WTC11 (cell line): ENCODE data around the gene FGF5. TPM values are rescaled to one million over a fixed set of nuclear protein-coding genes. Genes with fewer than 3 reads are reported as not detected.

ENCODE experiments used
- ATAC-seq: fragments of 200-7000 bp; cut with Tn5 transposase; 2 replicates; pipeline ENCODE4 v1.10.0; 2021; ENCODE audit warnings: mild to moderate bottlenecking, moderate library complexity
- CTCF ChIA-PET: fragments of 300-600 bp; sonication (Branson Sonifier 250); formaldehyde crosslinking; loops from one replicate; lab custom pipeline; 2021; ENCODE audit warnings: antibody characterized with exemption; lab: Charles Lee
- POLR2A ChIA-PET: fragments of 350-600 bp; sonication (Branson Sonifier 250); formaldehyde crosslinking; loops from one replicate; lab custom pipeline; 2021; ENCODE audit warnings: antibody characterized with exemption; lab: Charles Lee
- DNase-seq: peaks from one replicate; pipeline ENCODE4 v3.0.0; 2021; ENCODE audit warnings: low spot score
- H3K27ac Mint-ChIP-seq: 2 replicates; pipeline ENCODE4 v1.8.0; 2021; ENCODE audit warnings: mixed read lengths
- H3K27me3 Mint-ChIP-seq: 2 replicates; pipeline ENCODE4 v1.8.0; 2021; ENCODE audit warnings: low read depth, mild to moderate bottlenecking, moderate library complexity, mixed read lengths
- H3K36me3 Mint-ChIP-seq: 2 replicates; pipeline ENCODE4 v1.8.0; 2021; ENCODE audit warnings: mixed read lengths
- H3K4me1 Mint-ChIP-seq: 2 replicates; pipeline ENCODE4 v1.8.0; 2022; ENCODE audit warnings: mixed read lengths
- H3K4me3 Mint-ChIP-seq: 2 replicates; pipeline ENCODE4 v1.8.0; 2021; ENCODE audit warnings: mild to moderate bottlenecking, moderate library complexity, mixed read lengths
- H3K9me3 Mint-ChIP-seq: 2 replicates; pipeline ENCODE4 v1.8.0; 2021; ENCODE audit warnings: mixed read lengths
- CREB1 ChIP-seq: sonication (generic); formaldehyde crosslinking; IDR thresholded peaks from 2 replicates; pipeline ENCODE4 v1.8.0; 2023; ENCODE audit warnings: mild to moderate bottlenecking, missing genetic modification reagents
- ELF4 ChIP-seq: sonication (generic); formaldehyde crosslinking; IDR thresholded peaks from 2 replicates; pipeline ENCODE4 v1.8.1; 2022; ENCODE audit warnings: low read depth, mild to moderate bottlenecking, moderate library complexity, missing genetic modification reagents
- EMX1 ChIP-seq: fragments of 250-450 bp; sonication (Bioruptor Pico); IDR thresholded peaks from 2 replicates; pipeline ENCODE4 v1.8.0; 2021; ENCODE audit warnings: mild to moderate bottlenecking
- FOXP1 ChIP-seq: sonication (generic); formaldehyde crosslinking; IDR thresholded peaks from 2 replicates; pipeline ENCODE4 v1.8.0; 2022; ENCODE audit warnings: missing genetic modification reagents, mild to moderate bottlenecking, moderate library complexity, borderline replicate concordance
- HMGA2 ChIP-seq: fragments of 250-450 bp; sonication (Bioruptor Pico); IDR thresholded peaks from 2 replicates; pipeline ENCODE4 v1.4.0; 2021; ENCODE audit warnings: mild to moderate bottlenecking, moderate library complexity
- MYBL2 ChIP-seq: sonication (generic); formaldehyde crosslinking; IDR thresholded peaks from 2 replicates; pipeline ENCODE4 v1.8.1; 2023; ENCODE audit warnings: mild to moderate bottlenecking, moderate library complexity, missing genetic modification reagents
- NFATC4 ChIP-seq: fragments of 250-450 bp; sonication (Bioruptor Pico); IDR thresholded peaks from 2 replicates; pipeline ENCODE4 v1.9.0; 2021; ENCODE audit warnings: mild to moderate bottlenecking
- NFE2L1 ChIP-seq: sonication (generic); formaldehyde crosslinking; IDR thresholded peaks from 2 replicates; pipeline ENCODE4 v1.8.1; 2023; ENCODE audit warnings: missing genetic modification reagents
- NR3C1 ChIP-seq: sonication (generic); formaldehyde crosslinking; conservative IDR thresholded peaks from 2 replicates; pipeline ENCODE4 v1.8.1; 2023; ENCODE audit warnings: low read depth, mild to moderate bottlenecking, missing genetic modification reagents
- RELA ChIP-seq: sonication (generic); formaldehyde crosslinking; IDR thresholded peaks from 2 replicates; pipeline ENCODE4 v1.8.1; 2022; ENCODE audit warnings: missing genetic modification reagents, mild to moderate bottlenecking, borderline replicate concordance
- SOX15 ChIP-seq: fragments of 250-450 bp; sonication (Bioruptor Pico); IDR thresholded peaks from 2 replicates; pipeline ENCODE4 v1.9.0; 2021; ENCODE audit warnings: mild to moderate bottlenecking
- TCF7 ChIP-seq: sonication (generic); formaldehyde crosslinking; IDR thresholded peaks from 2 replicates; pipeline ENCODE4 v1.8.0; 2022; ENCODE audit warnings: mild to moderate bottlenecking, low read depth, missing genetic modification reagents, moderate library complexity
- ZBTB21 ChIP-seq: sonication (generic); formaldehyde crosslinking; IDR thresholded peaks from 2 replicates; pipeline ENCODE4 v1.8.1; 2023; ENCODE audit warnings: mild to moderate bottlenecking, missing genetic modification reagents, borderline replicate concordance
- ZNF219 ChIP-seq: sonication (generic); formaldehyde crosslinking; IDR thresholded peaks from 2 replicates; pipeline ENCODE4 v1.8.0; 2023; ENCODE audit warnings: missing genetic modification reagents, mild to moderate bottlenecking, borderline replicate concordance
- total RNA-seq: library from RNA; stranded (reverse); gene quantifications from 3 replicates; pipeline ENCODE4 v1.2.3, GENCODE V29; 2021
- TF ChIP-seq, protein P1 (sequence below): fragments of 250-450 bp; sonication (Bioruptor Pico); IDR thresholded peaks from 2 replicates; pipeline ENCODE4 v1.9.0; 2021; ENCODE audit warnings: moderate library complexity, mild to moderate bottlenecking, inconsistent platforms, borderline replicate concordance
- TF ChIP-seq, protein P2 (sequence below): fragments of 250-450 bp; sonication (Bioruptor Pico); IDR thresholded peaks from 2 replicates; pipeline ENCODE4 v1.8.0; 2021; ENCODE audit warnings: mild to moderate bottlenecking
- TF ChIP-seq, protein P3 (sequence below): sonication (generic); formaldehyde crosslinking; IDR thresholded peaks from 2 replicates; pipeline ENCODE4 v1.8.1; 2023; ENCODE audit warnings: mild to moderate bottlenecking, missing genetic modification reagents, moderate library complexity
- TF ChIP-seq, protein P4 (sequence below): sonication (generic); formaldehyde crosslinking; IDR thresholded peaks from 2 replicates; pipeline ENCODE4 v1.8.1; 2023; ENCODE audit warnings: mild to moderate bottlenecking, missing genetic modification reagents, borderline replicate concordance
- TF ChIP-seq, protein P5 (sequence below): fragments of 200-600 bp; IDR thresholded peaks from 2 replicates; pipeline ENCODE4 v1.8.0; 2022; ENCODE audit warnings: antibody characterized with exemption
- TF ChIP-seq, protein P6 (sequence below): sonication (generic); formaldehyde crosslinking; IDR thresholded peaks from 2 replicates; pipeline ENCODE4 v1.8.0; 2022; ENCODE audit warnings: mild to moderate bottlenecking, missing genetic modification reagents

Gene FGF5
- total RNA-seq, 1 experiment from 2014 or later = not detected

DNA sequence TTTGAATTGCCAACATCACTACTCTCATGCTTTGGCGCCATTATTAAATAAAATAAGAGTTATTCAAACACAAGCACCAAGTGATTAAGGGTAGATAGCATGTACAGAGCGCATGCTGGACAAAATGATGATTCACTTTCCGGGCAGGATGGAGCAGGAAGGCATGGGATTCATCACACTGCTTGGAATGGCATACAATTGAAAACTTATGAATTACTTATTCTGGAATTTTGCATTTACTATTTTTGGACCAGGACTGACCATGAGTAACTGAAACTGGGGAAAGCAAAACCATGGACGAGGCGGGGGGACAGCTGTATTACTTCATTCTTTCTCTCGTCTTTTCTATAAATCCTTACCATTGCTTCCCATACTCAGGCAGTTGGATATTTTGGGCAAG, 28.5 kb upstream of the FGF5 start (continued):
- TF ChIP-seq, protein P1, sequence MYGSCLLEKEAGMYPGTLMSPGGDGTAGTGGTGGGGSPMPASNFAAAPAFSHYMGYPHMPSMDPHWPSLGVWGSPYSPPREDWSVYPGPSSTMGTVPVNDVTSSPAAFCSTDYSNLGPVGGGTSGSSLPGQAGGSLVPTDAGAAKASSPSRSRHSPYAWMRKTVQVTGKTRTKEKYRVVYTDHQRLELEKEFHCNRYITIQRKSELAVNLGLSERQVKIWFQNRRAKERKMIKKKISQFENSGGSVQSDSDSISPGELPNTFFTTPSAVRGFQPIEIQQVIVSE (CRISPR knock-in tag) = no peak
- TF ChIP-seq TCF7 = no peak
- no peak for TF ChIP-seq SOX15 (CRISPR knock-in tag)
- TF ChIP-seq NR3C1 = no peak
- no peak for TF ChIP-seq ZNF219 (CRISPR knock-in tag)
- TF ChIP-seq, protein P2, sequence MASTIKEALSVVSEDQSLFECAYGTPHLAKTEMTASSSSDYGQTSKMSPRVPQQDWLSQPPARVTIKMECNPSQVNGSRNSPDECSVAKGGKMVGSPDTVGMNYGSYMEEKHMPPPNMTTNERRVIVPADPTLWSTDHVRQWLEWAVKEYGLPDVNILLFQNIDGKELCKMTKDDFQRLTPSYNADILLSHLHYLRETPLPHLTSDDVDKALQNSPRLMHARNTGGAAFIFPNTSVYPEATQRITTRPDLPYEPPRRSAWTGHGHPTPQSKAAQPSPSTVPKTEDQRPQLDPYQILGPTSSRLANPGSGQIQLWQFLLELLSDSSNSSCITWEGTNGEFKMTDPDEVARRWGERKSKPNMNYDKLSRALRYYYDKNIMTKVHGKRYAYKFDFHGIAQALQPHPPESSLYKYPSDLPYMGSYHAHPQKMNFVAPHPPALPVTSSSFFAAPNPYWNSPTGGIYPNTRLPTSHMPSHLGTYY (CRISPR knock-in tag) = no peak

DNA sequence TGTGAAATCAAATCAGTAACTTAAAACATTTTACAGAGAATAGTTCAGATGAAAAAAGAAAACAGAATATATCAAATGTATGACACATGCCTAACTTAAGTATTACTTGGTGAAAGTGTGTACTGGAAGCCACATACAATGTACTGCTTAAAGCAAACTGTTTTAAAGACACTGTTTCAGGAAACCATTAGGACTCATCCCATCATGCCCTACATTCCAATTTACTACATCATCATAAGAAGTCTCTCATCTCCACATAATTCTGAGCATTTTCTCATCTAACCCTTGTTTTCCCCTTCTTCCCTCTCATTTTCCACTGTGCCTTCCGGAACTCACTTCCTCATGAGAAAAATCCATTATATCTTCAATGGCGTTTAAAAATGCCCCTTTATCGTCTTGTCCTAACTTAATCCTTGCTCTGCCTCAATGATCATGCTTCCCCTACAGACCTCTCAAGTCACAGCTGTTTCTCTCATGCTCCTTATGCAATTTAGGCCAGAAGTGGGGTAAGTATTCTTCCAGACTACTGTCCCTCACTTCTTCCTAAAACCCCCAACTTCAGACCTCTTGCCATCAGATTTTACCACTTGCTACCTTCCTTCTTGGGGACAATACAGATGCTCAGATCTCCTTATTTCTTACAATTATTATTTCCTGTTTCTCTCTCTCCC, 26.8 kb upstream of the FGF5 start:
- H3K4me1 Mint-ChIP-seq = no peaks in the 10 kb centered on the region
- H3K36me3 Mint-ChIP-seq = no peaks in the 10 kb centered on the region
- ChIA-PET POLR2A (no interaction called here), CTCF (no interaction called here)
- DNase-seq (no peak), ATAC-seq (no peak)
- H3K4me3 Mint-ChIP-seq = no peak overlapping the region
- peaks cover 8% of the 10 kb centered on the region for H3K27me3 Mint-ChIP-seq
- no peak overlapping the region for H3K27ac Mint-ChIP-seq
- H3K9me3 Mint-ChIP-seq = no peaks in the 10 kb centered on the region
- TF ChIP-seq NFE2L1 = no peak
- TF ChIP-seq CREB1 (CRISPR knock-in tag) = no peak
- TF ChIP-seq, protein P3, sequence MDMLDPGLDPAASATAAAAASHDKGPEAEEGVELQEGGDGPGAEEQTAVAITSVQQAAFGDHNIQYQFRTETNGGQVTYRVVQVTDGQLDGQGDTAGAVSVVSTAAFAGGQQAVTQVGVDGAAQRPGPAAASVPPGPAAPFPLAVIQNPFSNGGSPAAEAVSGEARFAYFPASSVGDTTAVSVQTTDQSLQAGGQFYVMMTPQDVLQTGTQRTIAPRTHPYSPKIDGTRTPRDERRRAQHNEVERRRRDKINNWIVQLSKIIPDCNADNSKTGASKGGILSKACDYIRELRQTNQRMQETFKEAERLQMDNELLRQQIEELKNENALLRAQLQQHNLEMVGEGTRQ (CRISPR knock-in tag) = no peak
- TF ChIP-seq MYBL2 (CRISPR knock-in tag) = no peak
- TF ChIP-seq ZBTB21 (CRISPR knock-in tag) = no peak
- TF ChIP-seq HMGA2 = no peak
- TF ChIP-seq, protein P4, sequence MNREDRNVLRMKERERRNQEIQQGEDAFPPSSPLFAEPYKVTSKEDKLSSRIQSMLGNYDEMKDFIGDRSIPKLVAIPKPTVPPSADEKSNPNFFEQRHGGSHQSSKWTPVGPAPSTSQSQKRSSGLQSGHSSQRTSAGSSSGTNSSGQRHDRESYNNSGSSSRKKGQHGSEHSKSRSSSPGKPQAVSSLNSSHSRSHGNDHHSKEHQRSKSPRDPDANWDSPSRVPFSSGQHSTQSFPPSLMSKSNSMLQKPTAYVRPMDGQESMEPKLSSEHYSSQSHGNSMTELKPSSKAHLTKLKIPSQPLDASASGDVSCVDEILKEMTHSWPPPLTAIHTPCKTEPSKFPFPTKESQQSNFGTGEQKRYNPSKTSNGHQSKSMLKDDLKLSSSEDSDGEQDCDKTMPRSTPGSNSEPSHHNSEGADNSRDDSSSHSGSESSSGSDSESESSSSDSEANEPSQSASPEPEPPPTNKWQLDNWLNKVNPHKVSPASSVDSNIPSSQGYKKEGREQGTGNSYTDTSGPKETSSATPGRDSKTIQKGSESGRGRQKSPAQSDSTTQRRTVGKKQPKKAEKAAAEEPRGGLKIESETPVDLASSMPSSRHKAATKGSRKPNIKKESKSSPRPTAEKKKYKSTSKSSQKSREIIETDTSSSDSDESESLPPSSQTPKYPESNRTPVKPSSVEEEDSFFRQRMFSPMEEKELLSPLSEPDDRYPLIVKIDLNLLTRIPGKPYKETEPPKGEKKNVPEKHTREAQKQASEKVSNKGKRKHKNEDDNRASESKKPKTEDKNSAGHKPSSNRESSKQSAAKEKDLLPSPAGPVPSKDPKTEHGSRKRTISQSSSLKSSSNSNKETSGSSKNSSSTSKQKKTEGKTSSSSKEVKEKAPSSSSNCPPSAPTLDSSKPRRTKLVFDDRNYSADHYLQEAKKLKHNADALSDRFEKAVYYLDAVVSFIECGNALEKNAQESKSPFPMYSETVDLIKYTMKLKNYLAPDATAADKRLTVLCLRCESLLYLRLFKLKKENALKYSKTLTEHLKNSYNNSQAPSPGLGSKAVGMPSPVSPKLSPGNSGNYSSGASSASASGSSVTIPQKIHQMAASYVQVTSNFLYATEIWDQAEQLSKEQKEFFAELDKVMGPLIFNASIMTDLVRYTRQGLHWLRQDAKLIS (CRISPR knock-in tag) = no peak
- TF ChIP-seq, all 79 proteins: peak for 0

DNA sequence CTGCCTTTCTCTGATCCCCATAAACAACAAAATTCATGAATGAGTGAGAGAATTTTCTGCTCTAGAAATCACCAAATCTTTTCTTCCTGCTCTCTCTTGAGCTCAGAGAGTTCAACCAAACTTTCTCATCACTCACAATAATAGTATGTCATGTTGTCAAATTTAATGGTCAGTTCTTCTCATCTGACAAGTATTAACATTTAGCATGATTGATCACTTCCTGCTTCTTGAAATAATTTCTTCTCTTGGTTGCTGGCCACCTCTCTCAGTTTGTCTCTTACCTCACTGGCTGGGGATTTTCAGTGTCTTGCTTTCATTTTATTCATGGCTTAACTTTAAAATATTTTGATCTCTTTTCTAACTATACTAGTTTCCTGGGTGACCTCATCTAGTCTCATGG, 25.5 kb upstream of the FGF5 start:
- Mint-ChIP-seq H3K36me3 (no peaks in the 10 kb centered on the region), H3K4me1 (no peaks in the 10 kb centered on the region), H3K9me3 (no peaks in the 10 kb centered on the region), H3K27me3 (peaks cover 13% of the 10 kb centered on the region), H3K4me3 (no peak overlapping the region), H3K27ac (no peak overlapping the region)
- no peak for DNase-seq
- POLR2A ChIA-PET = no interaction called here
- ATAC-seq = no peak
- CTCF ChIA-PET = no interaction called here
- no peak for TF ChIP-seq NFATC4 (CRISPR knock-in tag)
- TF ChIP-seq, protein P5, sequence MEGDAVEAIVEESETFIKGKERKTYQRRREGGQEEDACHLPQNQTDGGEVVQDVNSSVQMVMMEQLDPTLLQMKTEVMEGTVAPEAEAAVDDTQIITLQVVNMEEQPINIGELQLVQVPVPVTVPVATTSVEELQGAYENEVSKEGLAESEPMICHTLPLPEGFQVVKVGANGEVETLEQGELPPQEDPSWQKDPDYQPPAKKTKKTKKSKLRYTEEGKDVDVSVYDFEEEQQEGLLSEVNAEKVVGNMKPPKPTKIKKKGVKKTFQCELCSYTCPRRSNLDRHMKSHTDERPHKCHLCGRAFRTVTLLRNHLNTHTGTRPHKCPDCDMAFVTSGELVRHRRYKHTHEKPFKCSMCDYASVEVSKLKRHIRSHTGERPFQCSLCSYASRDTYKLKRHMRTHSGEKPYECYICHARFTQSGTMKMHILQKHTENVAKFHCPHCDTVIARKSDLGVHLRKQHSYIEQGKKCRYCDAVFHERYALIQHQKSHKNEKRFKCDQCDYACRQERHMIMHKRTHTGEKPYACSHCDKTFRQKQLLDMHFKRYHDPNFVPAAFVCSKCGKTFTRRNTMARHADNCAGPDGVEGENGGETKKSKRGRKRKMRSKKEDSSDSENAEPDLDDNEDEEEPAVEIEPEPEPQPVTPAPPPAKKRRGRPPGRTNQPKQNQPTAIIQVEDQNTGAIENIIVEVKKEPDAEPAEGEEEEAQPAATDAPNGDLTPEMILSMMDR = no peak
- TF ChIP-seq RELA (CRISPR knock-in tag) = no peak
- no peak for TF ChIP-seq EMX1 (CRISPR knock-in tag)
- TF ChIP-seq FOXP1 (CRISPR knock-in tag) = no peak
- TF ChIP-seq, protein P6, sequence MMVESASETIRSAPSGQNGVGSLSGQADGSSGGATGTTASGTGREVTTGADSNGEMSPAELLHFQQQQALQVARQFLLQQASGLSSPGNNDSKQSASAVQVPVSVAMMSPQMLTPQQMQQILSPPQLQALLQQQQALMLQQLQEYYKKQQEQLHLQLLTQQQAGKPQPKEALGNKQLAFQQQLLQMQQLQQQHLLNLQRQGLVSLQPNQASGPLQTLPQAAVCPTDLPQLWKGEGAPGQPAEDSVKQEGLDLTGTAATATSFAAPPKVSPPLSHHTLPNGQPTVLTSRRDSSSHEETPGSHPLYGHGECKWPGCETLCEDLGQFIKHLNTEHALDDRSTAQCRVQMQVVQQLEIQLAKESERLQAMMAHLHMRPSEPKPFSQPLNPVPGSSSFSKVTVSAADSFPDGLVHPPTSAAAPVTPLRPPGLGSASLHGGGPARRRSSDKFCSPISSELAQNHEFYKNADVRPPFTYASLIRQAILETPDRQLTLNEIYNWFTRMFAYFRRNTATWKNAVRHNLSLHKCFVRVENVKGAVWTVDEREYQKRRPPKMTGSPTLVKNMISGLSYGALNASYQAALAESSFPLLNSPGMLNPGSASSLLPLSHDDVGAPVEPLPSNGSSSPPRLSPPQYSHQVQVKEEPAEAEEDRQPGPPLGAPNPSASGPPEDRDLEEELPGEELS = no peak
- TF ChIP-seq ELF4 (CRISPR knock-in tag) = no peak
